GM19099 (cell line): ENCODE results near the gene EDAR.

ENCODE experiments used
- POLR2A ChIP-seq: IDR thresholded peaks from 3 replicates; pipeline ENCODE4 v1.6.1; 2011; ENCODE audit warnings: low read depth; ENCODE audit not compliant: insufficient read length; ENCODE audit errors: extremely low read depth

The EDAR gene

DNA sequence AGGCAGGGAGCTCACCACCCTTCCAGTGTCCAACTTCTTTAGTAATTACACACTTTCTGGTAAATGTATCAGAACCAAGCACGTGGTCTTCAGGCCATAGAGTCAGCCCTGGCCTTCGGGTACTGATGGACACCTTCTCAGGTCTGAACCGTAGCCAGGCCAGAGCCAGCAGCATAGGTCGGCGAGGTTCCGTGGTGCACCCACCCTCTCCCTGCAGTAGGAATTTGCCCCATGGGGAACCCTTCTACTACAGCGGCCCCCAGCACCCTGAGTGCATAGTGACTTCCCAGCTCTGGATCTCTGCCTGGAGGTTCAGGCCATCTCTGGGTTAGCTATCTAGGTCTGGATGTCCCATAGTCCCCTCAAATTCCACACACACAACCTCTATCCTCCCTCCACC lies 61.6 kb downstream of the EDAR start:
- TF ChIP-seq POLR2A = no peak

DNA sequence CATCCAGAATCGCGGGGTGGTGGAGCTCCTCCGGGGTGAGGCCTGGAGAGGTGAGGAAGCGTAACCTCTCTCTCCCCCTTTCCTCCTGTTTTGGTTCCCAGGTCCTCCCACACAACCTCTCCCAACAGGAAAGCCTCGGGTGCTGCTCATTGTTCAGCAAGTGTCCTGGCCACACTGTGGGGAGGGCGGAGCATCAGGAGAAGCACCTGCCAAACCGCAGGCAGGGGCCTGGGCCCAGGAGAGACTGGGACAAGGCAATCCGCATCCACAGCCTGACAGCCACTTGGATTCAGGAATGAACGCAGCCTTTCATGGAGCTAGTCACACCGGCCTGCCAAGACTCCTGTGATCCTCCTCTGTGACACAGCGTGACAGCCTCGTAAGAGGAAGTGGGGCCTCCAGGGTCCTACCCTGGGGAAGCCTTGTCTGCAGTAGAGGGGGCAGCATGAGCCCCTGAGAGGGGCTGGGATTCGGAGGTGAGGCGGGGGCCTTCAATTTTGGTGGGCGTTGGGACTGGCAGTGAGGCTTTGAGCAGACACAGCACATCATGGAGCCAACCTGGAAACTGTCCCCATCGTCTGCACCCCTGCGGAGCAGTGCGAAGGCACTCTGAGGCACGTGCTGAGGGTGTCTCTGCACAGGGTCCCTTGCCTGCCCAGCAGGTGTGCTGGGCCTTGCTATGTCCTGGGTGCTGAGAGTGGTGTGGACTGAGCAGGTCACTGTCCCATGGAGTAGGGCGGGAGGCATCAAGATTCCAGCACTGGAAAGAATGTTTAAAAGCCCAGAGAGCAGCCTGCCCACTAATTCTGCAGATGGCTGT lies 62.2 kb downstream of the EDAR start:
- no peak for TF ChIP-seq POLR2A

DNA sequence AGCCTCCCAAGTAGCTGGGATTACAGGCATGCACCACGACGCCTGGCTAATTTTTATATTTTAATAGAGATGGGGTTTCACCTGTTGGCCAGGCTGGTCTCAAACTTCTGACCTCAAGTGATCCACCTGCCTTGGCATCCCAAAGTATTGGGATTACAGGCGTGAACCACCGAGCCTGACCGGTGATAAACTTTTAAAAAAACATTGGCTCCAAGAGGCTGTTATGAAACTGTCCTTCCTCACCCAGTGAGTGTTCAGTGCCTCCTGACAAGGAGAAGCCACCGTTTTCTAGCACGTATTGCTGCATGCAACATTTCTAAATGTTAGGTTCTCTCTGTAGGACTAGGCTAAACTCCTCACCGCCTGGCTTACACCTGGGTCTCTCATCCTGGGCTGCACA lies 63.3 kb downstream of the EDAR start:
- TF ChIP-seq POLR2A = no peak

DNA sequence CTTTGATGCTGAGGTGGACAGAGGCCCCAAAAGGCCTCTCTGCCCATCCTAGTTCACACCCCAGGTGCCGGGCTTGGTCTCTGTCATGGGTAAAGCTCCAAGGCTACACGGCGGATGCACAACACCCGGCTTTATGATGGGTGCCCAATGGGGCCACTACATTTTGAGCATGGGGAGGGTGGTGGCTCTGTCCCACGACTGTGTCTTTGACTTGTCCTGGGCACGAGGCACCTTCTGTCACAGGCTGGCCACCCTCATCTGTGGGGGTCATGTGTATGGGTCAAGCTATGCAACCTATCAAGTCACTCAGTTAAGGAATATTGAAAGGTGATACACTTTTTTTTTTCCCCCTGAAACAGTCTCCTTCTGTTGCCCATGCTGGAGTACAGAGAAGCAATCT lies 63.7 kb downstream of the EDAR start:
- no peak for TF ChIP-seq POLR2A

DNA sequence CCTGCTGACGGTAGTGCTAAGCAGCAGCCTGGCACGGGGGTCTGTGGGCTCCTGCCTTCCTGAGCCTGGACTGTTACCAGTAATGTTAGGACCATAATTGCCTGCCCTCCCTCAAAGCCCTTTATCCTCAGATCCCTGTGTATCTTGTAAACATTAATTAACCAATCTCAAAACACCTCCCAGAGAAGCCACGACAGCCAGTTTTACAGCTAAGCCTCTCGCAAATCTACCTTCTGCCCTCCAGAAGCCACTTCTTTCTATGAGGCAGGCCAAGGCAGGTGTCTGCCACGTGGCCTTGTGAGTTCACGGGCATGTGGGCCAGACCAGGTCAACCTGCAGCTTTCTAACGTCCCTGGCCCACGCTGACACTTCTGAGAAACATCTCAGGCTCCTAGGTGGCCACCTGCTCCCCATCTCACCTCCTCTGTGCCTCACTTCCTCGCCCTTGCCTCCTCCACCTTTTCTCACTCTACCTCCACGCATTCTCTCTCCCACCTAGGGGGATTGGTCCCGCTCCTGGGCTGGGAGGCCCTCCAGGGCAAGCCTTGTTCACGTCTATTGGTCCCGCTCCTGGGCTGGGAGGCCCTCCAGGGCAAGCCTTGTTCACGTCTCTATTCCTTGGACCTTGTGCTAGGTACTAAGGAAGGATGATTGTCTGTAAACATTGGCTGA lies 64.3 kb downstream of the EDAR start:
- TF ChIP-seq POLR2A = no peak

DNA sequence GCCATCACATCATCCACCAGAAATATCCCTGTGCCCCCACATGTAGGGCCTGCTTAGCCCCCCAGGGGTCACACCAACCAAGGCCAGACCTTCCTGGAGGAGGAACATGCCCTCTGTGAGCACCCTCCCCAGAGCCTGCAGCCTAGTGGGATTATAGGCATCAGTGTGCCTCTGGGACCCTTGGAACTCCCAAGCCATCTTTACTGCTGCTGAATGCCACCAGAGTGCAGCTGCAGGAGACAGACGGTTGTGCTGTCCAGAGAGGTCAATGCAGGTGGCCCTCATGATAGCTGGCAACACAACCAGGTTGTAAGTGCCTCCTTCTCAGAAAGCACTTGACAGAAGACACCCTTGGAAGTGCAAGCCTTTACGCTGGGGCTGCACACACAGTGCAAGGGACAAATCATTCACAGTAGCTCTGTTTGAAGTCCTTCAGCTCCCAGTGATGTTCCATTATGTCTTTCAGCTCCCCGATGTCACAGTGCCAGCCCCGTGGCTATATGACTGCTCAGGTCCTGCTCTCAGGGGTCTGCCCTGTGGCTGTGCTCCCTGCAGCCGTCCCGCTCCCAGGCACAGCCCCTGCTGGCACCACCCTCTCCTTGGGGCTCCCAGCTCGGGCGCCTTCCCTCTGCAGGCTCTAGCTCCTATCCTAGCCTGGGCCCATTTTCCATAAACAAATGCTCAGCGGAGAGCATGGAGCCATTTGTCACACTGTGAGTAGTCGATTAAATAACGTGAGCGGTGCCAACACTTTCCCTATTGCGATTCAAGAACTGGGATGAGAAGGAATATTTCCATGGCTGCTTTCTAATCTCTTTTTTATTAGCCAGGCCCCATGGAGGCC lies 65.1 kb downstream of the EDAR start:
- TF ChIP-seq POLR2A = no peak

DNA sequence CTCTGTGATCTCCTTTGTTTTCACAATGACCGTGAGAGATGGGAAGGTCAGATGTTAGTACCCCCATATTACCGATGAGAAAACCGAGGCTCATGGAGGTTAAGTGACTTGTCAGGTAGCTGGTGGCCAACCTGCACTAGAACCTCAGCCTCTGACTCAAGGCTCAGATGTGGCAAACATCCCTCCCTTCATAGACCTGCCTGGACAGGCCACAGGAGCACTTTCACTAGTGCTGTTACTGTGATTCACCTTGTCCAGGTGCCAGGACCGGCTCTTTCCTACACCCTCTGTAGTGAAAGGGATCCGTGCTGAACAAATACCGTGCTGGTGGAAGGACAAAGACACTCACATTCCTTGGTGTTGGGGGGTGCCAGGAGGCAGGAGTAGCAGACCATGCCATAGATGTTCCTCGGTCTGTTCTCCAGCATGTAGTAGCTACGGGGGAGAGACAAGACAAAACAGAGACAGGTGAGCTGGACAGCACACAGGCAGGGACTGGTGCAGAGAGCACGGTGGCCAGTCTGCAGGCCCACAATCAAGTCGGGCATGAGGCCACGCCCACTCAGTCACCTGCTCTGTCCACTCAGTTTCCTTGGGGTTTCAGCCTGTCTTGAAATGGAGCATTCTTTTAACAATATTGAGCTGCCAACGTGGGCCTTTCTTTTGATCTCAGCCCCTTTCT lies 65.9 kb downstream of the EDAR start:
- no peak for TF ChIP-seq POLR2A

DNA sequence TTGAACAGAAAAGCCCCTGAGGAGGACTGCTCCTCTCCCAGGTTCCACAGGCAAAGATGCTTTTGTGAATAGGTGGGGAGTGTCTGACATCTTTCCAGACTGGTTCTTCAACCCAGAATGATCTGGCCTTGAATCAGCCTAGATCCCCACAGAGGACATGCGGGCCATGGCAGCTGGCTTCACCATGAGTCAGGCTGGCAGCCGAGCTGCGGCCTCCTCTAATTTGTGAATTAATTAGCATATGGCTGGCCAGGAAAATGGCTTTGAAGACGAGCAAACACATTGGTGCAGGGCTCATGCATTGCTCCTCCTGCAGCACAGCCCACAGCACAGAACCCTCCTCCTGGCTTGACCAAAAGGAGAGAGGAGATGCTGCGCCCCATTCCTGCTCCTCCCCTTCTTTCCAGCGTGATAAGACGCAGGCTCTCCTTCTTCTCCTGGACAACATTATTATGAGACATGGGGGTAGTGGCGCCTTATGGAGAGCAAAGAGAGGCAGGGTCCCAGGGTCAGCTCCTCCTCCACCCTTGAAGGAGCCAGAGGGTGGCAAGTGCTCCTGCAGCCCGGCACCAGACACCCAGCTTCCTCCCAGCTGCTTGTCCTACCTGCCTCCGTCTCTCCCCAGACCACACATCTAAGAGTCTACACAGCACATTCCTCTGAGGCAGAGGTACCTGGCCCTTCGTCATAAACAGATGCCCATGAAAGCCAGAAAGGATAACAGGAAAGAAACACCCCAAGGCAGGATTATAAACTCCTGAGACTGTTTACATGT lies 66.7 kb downstream of the EDAR start:
- TF ChIP-seq POLR2A = no peak

DNA sequence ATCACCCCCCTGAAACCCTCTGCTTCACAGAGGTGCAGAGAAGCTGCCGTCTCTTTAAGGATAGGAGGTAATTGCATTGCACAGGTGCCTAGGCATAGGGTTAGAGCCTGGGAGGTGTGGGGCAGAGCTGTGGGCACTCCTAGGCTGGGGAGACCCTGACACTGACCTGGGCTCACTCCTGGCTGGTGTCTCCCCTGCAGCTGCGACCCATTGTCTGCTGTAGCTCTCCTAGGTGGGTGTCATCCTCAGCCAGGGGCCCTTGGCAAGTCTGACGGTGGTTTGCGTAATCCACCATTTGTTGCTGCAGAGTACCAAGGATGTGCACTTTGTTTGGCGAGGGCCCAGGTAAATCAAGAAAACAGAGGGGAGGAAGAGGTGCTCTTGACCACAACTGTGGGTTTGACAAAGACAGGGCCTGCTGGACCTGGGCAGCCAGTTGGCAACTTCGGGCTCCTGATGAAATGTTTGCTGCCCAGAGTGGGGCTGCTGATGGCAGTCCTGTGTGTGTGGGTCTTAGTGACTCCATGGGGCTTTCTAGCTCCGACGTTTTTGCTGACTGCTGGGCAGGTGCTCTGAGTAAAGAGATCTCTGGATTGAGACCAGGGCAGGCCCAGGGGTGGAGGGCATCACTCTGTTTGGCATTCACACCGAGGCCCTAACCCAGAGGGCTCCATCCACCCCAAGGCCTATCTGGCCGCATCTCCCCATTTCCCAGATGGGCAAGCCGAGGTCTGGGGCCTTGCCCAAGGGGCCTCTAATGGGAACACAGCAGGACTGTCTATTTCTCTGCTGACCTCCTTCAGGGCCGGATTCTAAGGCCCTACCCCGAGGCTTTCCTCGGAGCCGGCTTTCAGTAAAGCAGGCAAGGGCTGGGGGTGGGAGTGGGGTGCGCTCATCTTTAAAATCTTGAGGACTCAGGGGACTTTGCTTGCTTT lies 67.7 kb downstream of the EDAR start:
- no peak for TF ChIP-seq POLR2A

DNA sequence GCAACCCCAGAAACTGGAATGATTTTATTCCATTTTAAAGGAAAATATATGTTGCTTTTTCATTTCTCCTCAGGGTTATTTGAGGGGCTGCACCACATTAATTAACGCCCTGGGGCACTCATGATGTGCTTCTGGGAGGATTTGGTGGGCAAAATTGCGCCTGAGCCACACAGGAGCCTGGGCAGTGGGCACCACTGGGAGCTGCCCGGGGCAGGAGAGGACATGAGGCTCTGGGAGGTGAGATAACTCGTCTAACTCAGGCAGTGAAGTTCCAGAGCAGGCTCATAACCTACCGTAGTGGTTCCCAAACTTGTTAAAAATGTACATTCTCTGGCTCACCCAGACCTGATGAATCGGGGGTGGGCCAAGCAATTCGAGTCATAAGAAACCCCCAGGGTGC lies 68.3 kb downstream of the EDAR start:
- TF ChIP-seq POLR2A = no peak

DNA sequence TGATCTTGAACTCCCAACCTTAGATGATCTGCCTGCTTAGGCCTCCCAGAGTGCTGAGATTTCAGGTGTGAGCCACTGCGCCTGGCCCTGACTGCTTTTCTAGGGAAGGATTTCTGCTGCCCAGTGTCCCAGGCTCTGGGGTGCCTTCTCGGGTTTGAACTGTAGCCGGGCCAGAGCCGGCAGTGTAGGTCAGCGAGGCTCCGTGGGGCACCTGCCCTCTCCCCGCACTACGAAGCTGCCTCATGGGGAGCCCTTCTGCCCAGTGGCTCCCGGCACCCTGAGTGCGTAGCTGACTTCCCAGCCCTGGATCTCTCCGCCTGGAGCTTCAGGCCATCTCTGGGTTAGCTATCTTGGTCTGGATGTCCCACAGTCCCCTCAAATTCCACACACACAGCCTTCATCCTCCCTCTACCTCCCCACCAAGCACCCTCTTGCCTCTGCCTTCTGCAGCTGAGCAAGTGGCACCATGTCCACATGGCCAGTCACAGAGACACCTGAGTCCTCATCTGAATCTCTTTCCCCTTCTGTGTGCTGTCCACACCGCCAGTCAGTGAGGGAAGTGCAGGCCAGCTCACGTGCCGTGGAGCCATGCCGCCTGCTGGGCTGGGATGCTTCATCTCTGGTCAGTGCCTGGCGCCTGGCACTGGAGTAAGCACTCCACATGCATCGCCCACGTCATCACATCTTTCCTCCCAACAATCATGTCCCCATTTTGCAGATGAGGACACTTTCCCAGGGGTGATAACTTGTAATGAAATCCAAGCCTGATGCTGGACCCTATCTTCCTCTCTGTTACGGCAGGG lies 69.2 kb downstream of the EDAR start:
- no peak for TF ChIP-seq POLR2A

DNA sequence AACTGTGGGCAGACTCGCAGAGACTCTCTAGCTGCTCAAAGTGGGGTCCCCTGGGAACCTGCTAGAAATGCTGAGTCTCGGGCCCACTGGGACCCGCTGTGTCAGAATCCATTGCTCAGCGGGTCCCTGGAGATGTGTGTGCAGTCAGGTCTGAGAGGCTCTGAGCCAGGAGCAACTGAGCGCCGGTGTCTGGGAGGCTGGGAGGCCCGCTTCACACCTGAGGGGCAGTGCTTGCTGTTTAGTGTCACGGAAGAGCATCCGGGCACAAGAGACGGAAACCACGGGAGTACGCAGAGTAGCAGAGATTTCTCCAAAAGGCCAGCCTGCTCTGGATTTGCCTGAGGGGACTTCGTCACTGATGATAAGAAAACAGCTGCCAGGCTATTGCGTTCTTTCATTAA lies 70.1 kb downstream of the EDAR start:
- TF ChIP-seq POLR2A = no peak
